Measurements from ENCODE around the gene CDC42EP5. TPM values are rescaled to one million over a fixed set of nuclear protein-coding genes. Genes with fewer than 3 reads are reported as not detected.
"Not testable (repeated sequence)": the region's sequence is repeated elsewhere in the genome, so short reads cannot be mapped to it uniquely, and the experiment has no call there.

The CDC42EP5 gene
- total RNA-seq, 1 donor from 2014 or later: not detected

DNA sequence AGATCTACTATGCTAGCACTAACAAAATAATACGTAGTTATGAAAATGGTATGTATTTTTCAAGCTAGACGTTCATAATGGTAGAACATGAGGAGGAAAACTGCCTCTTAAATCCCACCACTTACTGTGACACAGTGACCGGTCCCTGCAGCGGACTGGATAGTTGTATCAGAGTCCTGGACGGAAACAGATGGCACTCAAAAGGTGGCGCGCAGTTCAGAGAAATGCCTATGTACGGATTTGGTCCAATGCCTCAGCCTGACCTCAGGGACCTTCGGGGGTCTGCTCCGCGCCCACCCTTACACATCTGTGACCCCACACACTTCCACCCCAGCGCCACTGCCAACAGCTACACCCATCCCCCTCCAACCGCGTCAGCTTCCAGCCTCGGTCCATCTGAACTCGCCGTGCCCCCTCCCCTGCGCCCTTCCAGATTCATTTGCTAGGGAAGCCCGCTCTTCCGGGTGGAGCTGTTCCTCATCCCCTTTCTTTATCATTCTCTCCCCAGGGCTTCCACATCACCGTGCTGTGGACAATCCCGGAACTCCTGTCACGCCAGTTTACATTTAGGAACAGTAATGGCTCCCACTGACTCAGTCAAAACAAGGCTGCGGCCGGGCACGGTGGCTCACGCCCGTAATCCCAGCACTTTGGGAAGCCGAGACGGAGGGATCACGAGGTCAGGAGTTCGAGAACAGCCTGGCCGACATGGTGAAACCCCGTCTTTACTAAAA lies 24.9 kb downstream of the CDC42EP5 start:
- H3K9me3 Mint-ChIP-seq: no peaks in the 10 kb centered on the region
- POLR2A ChIA-PET: interaction anchor here (0.6 to 2.0 kb wide), 30 partner anchors 9 to 1945 kb away, joined by 3 to 78 read pairs (median 4); partner anchors contain the start of genes CNOT3, KMT5C, LENG1 and LENG9
- peaks cover 63% of the 10 kb centered on the region for H3K36me3 Mint-ChIP-seq (ENCODE audit: low read depth)
- CTCF ChIA-PET: no interaction called here
- DNase-seq (peak; percentile 47), ATAC-seq (ENCODE audit: low read depth) (peak; percentile 16)
- peak overlapping the region; percentile 97 for H3K27ac Mint-ChIP-seq
- peak overlapping the region; percentile 100 for H3K4me3 Mint-ChIP-seq
- H3K4me1 Mint-ChIP-seq: peaks cover 48% of the 10 kb centered on the region
- H3K27me3 Mint-ChIP-seq: no peaks in the 10 kb centered on the region
- TF ChIP-seq, protein P1, sequence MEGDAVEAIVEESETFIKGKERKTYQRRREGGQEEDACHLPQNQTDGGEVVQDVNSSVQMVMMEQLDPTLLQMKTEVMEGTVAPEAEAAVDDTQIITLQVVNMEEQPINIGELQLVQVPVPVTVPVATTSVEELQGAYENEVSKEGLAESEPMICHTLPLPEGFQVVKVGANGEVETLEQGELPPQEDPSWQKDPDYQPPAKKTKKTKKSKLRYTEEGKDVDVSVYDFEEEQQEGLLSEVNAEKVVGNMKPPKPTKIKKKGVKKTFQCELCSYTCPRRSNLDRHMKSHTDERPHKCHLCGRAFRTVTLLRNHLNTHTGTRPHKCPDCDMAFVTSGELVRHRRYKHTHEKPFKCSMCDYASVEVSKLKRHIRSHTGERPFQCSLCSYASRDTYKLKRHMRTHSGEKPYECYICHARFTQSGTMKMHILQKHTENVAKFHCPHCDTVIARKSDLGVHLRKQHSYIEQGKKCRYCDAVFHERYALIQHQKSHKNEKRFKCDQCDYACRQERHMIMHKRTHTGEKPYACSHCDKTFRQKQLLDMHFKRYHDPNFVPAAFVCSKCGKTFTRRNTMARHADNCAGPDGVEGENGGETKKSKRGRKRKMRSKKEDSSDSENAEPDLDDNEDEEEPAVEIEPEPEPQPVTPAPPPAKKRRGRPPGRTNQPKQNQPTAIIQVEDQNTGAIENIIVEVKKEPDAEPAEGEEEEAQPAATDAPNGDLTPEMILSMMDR (IDR thresholded peaks at IDR 0.05): no peak
- intact Hi-C loops (cut with micrococcal nuclease): loop anchor here (2.0 to 5.0 kb wide), 3 partner anchors 247 to 581 kb away; partner anchors contain the start of genes MYADM, PRPF31, RPS9 and TFPT

DNA sequence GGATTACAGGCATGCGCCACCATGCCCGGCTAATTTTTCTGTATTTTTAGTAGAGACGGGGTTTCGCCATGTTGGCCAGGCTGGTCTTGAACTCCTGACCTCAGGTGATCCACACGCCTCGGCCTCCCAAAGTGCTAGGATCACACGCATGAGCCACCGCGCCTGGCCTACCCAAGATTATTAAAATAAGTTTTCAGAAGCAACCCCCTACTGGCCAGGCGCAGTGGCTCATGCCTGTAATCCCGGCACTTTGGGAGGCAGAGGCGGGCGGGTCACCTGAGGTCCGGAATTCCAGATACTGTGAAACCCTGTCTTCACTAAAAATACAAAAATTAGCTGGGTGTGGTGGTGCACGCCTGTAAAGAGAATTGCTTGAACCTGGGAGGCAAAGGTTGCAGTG lies 26.7 kb downstream of the CDC42EP5 start:
- ATAC-seq (ENCODE audit: low read depth); POLR2A ChIA-PET; H3K9me3 Mint-ChIP-seq; H3K4me3 Mint-ChIP-seq; CTCF ChIA-PET; DNase-seq; H3K27me3 Mint-ChIP-seq; H3K27ac Mint-ChIP-seq: not testable (repeated sequence)
- peaks cover 53% of the 10 kb centered on the region for H3K36me3 Mint-ChIP-seq (ENCODE audit: low read depth)
- H3K4me1 Mint-ChIP-seq: peaks cover 38% of the 10 kb centered on the region
- intact Hi-C loops (cut with micrococcal nuclease): loop anchor here (5.0 kb wide), 1 partner anchor 579 kb away; the partner anchor contains the start of gene MYADM

DNA sequence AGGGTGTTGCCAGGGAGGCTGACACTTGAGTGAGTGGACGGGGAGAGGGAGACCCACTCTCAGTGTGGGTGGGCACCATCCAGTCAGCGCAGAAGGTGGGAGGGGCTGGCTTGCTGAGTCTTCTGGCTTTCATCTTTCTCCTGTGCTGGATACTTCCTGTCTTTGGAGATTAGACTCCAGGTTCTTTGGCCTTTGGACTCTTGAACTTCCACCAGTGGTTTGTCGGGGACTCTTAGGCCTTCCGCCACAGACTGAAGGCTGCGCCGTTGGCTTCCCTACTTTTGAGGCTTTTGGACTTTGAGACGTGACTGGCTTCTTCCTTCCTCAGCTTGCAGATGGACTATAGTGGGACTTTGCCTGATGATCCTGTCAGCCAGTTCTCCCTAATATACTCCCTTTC lies 28.4 kb downstream of the CDC42EP5 start:
- POLR2A ChIA-PET: no interaction called here
- H3K36me3 Mint-ChIP-seq (ENCODE audit: low read depth): peaks cover 47% of the 10 kb centered on the region
- H3K9me3 Mint-ChIP-seq: no peaks in the 10 kb centered on the region
- peaks cover 22% of the 10 kb centered on the region for H3K4me1 Mint-ChIP-seq
- no peak for ATAC-seq (ENCODE audit: low read depth)
- intact Hi-C loops (cut with micrococcal nuclease): loop anchor here (5.0 kb wide), 1 partner anchor 577 kb away; the partner anchor contains the start of gene MYADM
- no peak overlapping the region for H3K4me3 Mint-ChIP-seq
- no peak overlapping the region for H3K27ac Mint-ChIP-seq
- CTCF ChIA-PET: no interaction called here
- no peaks in the 10 kb centered on the region for H3K27me3 Mint-ChIP-seq
- TF ChIP-seq, protein P1 (IDR thresholded peaks at IDR 0.05): no peak
- DNase-seq: no peak

DNA sequence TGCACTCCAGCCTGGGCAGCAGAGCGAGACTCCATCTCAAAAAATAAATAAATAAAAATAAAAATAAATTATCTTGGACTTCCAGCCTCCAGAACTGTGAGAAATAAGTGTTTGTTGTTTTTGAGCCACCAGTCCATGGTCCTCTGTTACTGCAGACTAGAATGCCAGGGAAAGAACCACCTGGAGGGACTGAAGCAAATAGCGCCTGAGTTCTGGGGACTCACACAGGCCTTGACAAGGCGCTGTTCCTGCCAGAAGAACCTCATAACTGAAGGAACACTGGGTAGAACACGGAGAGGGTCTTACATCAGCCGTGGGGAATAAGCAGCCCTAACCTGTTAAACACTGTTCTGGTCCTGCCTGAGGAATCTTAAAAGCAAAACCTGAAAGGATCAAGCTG lies 32.5 kb downstream of the CDC42EP5 start:
- Mint-ChIP-seq H3K9me3 (no peaks in the 10 kb centered on the region), H3K27me3 (no peaks in the 10 kb centered on the region), H3K36me3 (ENCODE audit: low read depth) (peaks cover 32% of the 10 kb centered on the region), H3K4me1 (peaks cover 4% of the 10 kb centered on the region), H3K27ac (no peak overlapping the region), H3K4me3 (no peak overlapping the region)
- ChIA-PET POLR2A (interaction anchor here (3.5 kb wide), 1 partner anchor 8 kb away, joined by 17 read pairs; the partner anchor contains the start of gene LENG8), CTCF (interaction anchor here (0.9 kb wide), 1 partner anchor 175 kb away, joined by 3 read pairs; no protein-coding TSS in a partner anchor)
- intact Hi-C loops (cut with micrococcal nuclease): no loop called here
- TF ChIP-seq, protein P1 (IDR thresholded peaks at IDR 0.05): no peak
- DNase-seq: no peak
- ATAC-seq (ENCODE audit: low read depth): no peak

DNA sequence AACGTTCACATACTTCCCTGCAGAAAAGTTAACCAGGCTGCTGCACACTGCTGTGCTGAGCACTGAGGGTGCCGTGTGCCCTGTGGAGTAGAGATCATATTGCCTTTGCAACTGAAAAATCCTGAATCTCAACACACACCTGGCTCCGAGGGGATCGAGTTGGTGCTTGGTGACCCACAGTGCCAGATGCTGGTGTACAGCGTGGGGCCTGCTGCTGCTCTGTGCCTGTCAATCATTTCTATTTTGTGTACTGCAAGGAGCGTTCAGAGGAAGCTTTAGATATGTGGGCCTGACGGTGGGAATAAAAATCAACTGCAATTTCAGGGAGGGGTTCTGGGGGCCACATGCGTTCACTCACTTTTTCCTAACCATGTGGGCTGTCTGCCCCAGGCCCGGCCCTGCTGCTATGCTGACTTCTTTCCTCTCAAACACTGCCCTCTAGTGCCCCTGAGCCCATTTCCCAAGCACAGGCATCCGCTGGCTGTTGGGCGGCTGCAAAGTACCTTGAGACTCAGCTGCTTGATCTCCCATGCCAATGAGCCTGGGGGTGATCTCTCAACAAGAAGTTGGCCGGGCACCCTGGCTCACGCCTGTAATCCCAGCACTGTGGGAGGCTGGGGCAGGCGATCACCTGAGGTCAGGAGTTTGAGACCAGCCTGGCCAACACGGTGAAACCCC lies 33.8 kb downstream of the CDC42EP5 start:
- H3K36me3 Mint-ChIP-seq (ENCODE audit: low read depth): peaks cover 23% of the 10 kb centered on the region
- H3K27ac Mint-ChIP-seq: no peak overlapping the region
- no peaks in the 10 kb centered on the region for H3K9me3 Mint-ChIP-seq
- ATAC-seq (ENCODE audit: low read depth): peak; percentile 65
- intact Hi-C loops (cut with micrococcal nuclease): no loop called here
- peaks cover 11% of the 10 kb centered on the region for H3K4me1 Mint-ChIP-seq
- H3K27me3 Mint-ChIP-seq: no peaks in the 10 kb centered on the region
- no peak for DNase-seq
- ChIA-PET CTCF (interaction anchor here (1.4 kb wide), 1 partner anchor 173 kb away, joined by 3 read pairs; no protein-coding TSS in a partner anchor), POLR2A (interaction anchor here (3.5 kb wide), 1 partner anchor 9 kb away, joined by 17 read pairs; the partner anchor contains the start of gene LENG8)
- TF ChIP-seq, protein P1 (IDR thresholded peaks at IDR 0.05): no peak
- H3K4me3 Mint-ChIP-seq: no peak overlapping the region
